ENCODE results near the gene CACFD1. TPM values are rescaled to one million over a fixed set of nuclear protein-coding genes. Genes with fewer than 3 reads are reported as not detected.
"Not testable (repeated sequence)": the region's sequence is repeated elsewhere in the genome, so short reads cannot be mapped to it uniquely, and the experiment has no call there.

Gene CACFD1
- total and polyA plus RNA-seq, 3 donors from 2014 or later, result 34.7 to 47.9 (median 43.3) TPM

DNA sequence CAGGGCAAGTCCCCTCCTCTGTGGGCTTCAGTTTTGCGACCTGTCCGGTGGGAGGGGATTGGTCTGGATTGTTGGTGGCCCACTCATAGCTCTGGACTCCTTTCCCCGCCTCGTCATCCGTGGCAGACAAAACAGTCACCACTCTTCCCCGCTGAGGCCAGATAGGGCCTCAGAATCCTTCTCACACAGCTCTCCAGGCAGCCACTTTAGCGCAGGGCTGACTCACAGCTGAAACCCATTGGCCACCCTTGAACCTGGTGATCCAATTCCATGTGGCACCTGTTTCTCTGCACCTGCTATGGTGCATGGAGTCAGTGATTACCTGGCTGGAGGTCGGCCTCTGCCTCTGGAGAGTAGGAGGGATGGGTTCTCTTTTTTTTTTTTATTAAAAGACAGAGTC lies 15.8 kb upstream of the CACFD1 start:
- Histone ChIP-seq H3K4me1 (no peaks in the 10 kb centered on the region), H3K36me3 (ENCODE audit: low read depth, missing control alignments) (no peaks in the 10 kb centered on the region), H3K9me3 (no peaks in the 10 kb centered on the region), H3K4me3 (no peak overlapping the region), H3K27me3 (no peaks in the 10 kb centered on the region), H3K27ac (no peak overlapping the region)
- intact Hi-C loops (cut with DNase I; ENCODE audit: low total_unique reads), result no loop called here
- no peak for DNase-seq
- no peak for TF ChIP-seq POLR2A (IDR thresholded peaks at IDR 0.05)
- TF ChIP-seq, protein P1, sequence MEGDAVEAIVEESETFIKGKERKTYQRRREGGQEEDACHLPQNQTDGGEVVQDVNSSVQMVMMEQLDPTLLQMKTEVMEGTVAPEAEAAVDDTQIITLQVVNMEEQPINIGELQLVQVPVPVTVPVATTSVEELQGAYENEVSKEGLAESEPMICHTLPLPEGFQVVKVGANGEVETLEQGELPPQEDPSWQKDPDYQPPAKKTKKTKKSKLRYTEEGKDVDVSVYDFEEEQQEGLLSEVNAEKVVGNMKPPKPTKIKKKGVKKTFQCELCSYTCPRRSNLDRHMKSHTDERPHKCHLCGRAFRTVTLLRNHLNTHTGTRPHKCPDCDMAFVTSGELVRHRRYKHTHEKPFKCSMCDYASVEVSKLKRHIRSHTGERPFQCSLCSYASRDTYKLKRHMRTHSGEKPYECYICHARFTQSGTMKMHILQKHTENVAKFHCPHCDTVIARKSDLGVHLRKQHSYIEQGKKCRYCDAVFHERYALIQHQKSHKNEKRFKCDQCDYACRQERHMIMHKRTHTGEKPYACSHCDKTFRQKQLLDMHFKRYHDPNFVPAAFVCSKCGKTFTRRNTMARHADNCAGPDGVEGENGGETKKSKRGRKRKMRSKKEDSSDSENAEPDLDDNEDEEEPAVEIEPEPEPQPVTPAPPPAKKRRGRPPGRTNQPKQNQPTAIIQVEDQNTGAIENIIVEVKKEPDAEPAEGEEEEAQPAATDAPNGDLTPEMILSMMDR (IDR thresholded peaks at IDR 0.05), result no peak
- WGBS, 2 donors, result 90 to 92% methylated on average over 7 to 8 of the region's 8 CpGs

DNA sequence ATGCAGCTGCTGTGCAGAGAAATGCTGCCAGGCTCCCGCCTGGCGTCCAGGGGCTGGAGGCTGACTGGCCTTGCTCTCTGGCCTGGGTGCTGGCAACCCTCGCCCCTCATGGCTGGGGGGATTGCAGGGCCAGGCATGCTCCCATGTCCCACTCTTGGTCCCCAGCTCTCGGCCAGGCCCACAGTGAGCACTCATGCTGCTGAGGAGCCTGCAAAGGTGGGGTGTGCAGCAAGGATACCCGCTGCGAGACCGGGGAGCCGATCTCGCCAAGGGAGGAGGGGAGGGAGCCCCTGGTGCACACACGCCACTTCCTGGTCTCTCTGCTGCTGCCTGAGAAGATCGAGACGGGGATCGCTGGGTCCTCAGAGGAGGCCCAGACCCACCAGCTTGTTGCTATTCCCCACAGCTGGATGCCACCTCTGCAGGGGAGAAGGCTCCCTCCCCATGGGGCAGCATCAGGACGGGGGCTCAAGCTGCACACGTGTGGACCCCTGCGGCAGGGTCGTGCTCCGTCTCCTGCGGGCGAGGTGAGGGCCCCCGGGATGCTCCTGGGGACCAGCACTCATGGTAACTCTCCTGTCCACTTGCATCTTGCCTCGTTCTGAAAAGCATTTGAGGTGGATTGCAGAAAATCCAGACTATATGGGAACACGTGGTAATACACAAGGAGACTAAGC lies 14.3 kb upstream of the CACFD1 start:
- H3K36me3 ChIP-seq (ENCODE audit: low read depth, missing control alignments), result no peaks in the 10 kb centered on the region
- 84 to 90% methylated on average over 9 to 23 of the region's 23 CpGs for WGBS, 2 donors

DNA sequence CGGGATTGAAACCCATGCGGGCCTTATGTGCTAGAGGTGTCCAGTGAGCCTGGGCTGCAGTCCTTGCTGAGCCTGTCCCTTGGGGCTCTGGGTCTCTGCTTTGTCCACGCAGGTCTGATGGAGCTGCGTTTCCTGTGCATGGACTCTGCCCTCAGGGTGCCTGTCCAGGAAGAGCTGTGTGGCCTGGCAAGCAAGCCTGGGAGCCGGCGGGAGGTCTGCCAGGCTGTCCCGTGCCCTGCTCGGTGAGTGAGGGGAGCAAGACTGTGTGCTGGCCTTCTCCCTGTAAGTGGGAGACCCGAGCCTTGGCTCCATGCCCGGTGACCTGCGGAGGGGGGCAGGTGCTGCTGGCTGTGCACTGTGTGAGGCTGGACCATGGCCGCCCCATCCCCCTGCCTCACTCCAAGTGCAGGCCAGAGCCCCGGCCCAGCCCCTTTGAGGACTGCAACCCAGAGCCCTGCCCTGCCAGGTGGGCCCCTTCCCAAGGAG lies 11.2 kb upstream of the CACFD1 start:
- H3K27ac ChIP-seq, result no peak overlapping the region

More for the DNA sequence above, 14.3 kb upstream of the CACFD1 start:
- no peak overlapping the region for H3K27ac ChIP-seq
- intact Hi-C loops (cut with DNase I; ENCODE audit: low total_unique reads), result no loop called here
- H3K9me3 ChIP-seq, result no peaks in the 10 kb centered on the region
- H3K27me3 ChIP-seq, result no peaks in the 10 kb centered on the region
- no peak for DNase-seq
- TF ChIP-seq, protein P1 (IDR thresholded peaks at IDR 0.05), result no peak
- TF ChIP-seq POLR2A (IDR thresholded peaks at IDR 0.05), result no peak
- H3K4me3 ChIP-seq, result no peak overlapping the region
- H3K4me1 ChIP-seq, result no peaks in the 10 kb centered on the region

GRCh38 chr9:133449760-133450159 lies 10.0 kb upstream of the CACFD1 start:
- H3K36me3 ChIP-seq (ENCODE audit: low read depth, missing control alignments), result no peaks in the 10 kb centered on the region
- no peaks in the 10 kb centered on the region for H3K4me1 ChIP-seq
- no peak for DNase-seq
- H3K27ac ChIP-seq, result no peak overlapping the region
- no peak for TF ChIP-seq POLR2A (IDR thresholded peaks at IDR 0.05)
- TF ChIP-seq, protein P1 (IDR thresholded peaks at IDR 0.05), result no peak
- no peaks in the 10 kb centered on the region for H3K27me3 ChIP-seq
- intact Hi-C loops (cut with DNase I; ENCODE audit: low total_unique reads), result no loop called here
- H3K9me3 ChIP-seq, result no peaks in the 10 kb centered on the region
- H3K4me3 ChIP-seq, result no peak overlapping the region
- 95 to 100% methylated on average over 5 to 12 of the region's 12 CpGs for WGBS, 2 donors

More for the DNA sequence above, 11.2 kb upstream of the CACFD1 start:
- intact Hi-C loops (cut with DNase I; ENCODE audit: low total_unique reads), result no loop called here
- H3K4me3 ChIP-seq, result no peak overlapping the region
- 72 to 75% methylated on average over 8 to 10 of the region's 13 CpGs for WGBS, 2 donors
- H3K36me3 ChIP-seq (ENCODE audit: low read depth, missing control alignments), result no peaks in the 10 kb centered on the region
- TF ChIP-seq, protein P1 (IDR thresholded peaks at IDR 0.05), result no peak
- no peak for TF ChIP-seq POLR2A (IDR thresholded peaks at IDR 0.05)
- no peaks in the 10 kb centered on the region for H3K4me1 ChIP-seq
- no peaks in the 10 kb centered on the region for H3K27me3 ChIP-seq
- DNase-seq, result no peak
- H3K9me3 ChIP-seq, result no peaks in the 10 kb centered on the region

GRCh38 chr9:133451865-133452264 lies 7.9 kb upstream of the CACFD1 start:
- H3K4me1 ChIP-seq; H3K27ac ChIP-seq; H3K9me3 ChIP-seq; H3K36me3 ChIP-seq (ENCODE audit: low read depth, missing control alignments); DNase-seq; H3K4me3 ChIP-seq; intact Hi-C loops (cut with DNase I; ENCODE audit: low total_unique reads); H3K27me3 ChIP-seq: not testable (repeated sequence)
- WGBS, 2 donors, result 95 to 100% methylated on average over 5 of the region's 5 CpGs

Data from testis (tissue), 3 donors.